ENCODE measurements around the gene KRTAP12-1.

The KRTAP12-1 gene

DNA sequence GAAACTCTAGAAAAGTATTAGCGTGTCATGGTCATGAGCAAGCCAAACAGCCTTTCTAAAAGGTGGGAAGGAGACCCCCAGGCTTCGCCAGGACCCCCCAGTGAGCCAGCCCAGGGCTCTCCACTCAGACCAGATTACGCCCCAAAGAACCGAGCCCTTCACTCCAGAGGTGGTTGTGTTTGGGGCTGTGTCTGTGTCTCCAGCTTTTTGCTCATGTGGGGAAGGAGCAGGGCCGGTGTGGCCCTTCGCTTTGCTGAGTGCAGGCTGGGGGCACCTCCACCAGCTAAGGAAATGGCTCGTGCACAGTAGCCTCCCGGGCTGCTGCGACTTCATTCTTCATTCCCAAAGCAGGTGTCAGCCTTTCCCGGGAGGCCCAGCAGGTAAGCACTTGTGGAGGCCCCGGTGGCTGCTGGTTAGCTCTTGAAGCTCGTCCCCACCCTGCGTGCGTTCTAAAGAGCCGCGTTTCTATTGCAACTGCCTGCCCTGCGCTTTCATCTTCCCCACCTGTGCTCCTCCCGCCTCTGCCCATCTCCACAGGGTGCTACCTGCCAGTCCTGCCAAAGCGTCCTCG, 28.9 kb upstream of the KRTAP12-1 start:
- no peak for DNase-seq

DNA sequence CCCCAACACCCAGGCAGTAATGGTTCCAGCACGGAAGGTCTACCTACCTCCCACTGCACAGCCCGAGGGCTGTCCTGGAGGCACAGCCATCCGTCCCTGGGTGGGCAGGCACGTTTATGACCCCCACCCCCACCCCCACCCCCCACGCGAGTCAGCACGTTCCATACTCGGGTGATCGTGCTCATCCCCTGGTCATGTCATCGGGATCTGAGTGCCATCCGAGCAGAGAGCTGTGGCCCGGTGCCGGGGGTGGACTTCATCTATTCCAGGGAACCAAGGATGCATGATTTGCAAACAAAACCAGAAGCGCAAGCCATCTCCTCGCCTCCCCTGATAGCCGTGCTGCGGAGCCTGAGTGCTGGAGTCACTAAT, 28.3 kb upstream of the KRTAP12-1 start:
- DNase-seq, result no peak

DNA sequence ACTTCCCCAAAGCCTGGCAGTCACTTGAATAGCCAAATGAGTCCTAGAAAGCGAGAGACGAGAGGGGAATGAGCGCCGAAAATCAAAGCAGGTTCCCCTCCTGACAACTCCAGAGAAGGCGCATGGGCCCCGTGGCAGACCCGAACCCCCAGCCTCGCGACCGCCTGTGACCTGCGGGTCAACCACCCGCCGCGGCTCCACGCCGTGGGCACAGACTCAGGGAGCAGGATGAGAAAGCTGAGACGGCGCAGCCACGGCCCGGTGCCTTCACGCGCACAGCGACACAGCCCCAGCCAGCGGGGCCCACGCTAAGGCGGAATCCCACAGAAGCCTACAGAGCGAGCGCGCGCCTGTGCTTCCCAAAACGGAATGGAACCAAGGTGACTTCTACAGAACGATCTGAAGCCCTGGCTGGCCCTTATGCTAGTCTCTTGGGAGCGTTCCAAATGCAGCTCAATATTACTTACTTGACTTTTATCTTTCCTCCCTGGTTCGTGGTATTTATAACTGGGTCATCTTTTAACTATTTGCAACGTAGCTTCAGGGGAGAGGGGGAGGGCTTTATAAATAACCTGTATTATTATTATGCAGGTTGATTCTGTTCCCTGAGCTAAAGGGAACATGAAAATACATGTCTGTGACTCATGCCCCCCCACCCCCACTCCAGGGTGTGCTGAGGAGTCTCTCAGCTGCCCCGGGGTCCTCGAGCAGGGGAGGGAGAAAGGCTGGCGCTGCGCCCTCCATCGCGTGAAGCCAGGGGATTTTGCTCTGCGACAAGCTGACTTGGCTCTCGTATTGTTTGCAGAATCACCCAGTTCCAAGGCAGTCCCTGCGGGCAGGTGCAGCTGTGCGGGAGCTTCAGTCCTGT, 27.7 kb upstream of the KRTAP12-1 start:
- DNase-seq, result no peak

DNA sequence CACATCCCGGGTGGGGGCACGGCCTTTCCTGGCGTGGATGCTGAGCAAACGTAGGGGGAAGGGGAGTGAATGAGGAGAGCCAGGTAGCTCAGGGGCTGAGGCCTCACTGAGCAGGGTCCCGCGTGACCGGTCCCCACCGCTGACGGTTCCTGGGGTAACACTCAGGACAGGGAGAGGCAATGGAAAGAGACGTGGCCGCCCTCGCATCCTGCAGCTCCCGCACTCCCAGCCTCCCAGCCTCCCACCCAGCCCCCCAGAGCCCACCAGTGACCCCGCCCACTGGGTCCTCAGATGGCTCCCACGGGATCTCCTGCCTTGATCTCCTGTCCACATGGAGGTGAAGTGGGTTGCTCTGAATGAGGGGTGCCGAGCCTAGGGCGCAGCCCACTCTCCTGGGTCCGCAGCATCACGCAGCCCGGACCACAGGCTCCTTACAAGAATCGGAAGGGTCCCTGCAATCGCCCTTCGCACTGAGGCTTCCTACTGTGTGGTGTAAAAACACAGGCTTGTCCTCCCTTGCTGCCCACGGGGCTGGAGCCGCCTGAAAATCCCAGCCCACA, 27.0 kb upstream of the KRTAP12-1 start:
- peak; percentile 47 for DNase-seq

DNA sequence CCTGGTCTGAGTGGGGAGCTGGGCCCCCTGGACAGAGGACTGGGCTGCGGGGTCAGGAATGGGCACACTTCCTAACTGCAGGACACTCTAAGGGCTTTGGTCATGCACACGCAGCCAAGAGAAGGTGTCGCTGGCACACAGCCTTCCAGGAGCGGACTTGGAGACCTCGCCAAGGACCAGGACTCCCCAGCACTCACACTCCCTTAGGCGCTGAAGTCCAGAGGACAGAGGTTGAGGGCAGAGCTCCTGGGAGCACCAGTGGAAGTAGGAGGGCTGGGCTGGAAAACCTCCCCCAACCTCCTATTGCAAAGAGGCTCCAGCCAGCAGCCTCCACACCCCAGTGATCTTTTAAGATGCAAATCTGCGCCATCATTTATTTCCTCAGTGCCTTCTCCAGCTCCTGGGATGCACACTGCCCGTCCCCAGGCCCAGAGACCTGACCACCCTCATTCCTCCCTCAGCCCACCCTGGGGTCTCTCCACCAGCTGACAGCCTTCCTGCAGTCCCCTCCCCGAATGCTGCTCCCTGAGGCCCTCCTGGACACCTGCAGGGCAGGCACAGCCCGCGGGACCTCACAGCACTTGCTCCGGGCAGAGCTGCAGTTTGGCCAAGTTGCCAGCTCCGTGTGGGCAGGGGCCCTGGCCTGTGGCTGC, 26.4 kb upstream of the KRTAP12-1 start:
- DNase-seq, result no peak

DNA sequence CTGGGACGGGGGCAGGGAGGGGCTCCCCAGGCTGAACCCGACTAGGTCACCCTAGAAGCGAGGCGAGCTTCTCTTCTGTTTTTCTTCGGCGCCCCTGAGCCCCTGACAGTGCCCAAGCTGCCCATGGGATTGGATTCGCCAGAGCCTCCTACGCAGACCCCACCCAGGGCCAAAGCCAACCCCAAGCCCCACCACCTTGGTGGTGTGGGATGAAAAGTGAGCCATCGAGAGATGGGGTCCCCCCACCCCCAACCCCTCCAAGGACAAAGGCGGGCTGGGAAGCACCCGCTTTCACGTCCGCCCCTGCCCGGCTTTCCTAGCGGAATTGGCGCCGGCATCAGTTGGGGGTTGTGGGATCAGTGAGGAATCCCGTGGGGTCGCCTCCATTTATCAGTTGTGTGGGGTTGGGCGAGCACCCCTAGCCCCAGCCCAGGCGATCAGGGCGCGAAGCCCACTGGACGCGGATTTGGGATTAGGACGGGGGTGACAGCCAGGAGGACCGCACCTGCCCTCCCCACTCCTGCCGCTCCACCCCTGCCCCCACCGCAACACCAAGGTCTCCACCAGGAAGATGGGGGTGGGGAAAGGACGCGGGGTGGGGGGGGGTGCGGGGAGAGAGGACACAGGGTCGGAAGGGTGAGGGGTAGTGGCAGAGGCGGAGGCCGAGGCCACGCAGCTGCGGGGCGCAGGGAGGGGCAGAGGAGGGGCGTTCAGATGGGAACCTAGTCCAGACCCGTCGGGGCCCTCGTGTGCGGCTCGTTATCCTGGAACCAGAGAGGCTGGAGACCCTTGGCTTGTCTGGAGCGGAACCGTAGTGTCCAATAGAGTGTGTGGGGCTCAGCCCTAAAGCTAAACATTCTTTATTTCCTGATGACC, 25.0 kb upstream of the KRTAP12-1 start:
- no peak for DNase-seq

DNA sequence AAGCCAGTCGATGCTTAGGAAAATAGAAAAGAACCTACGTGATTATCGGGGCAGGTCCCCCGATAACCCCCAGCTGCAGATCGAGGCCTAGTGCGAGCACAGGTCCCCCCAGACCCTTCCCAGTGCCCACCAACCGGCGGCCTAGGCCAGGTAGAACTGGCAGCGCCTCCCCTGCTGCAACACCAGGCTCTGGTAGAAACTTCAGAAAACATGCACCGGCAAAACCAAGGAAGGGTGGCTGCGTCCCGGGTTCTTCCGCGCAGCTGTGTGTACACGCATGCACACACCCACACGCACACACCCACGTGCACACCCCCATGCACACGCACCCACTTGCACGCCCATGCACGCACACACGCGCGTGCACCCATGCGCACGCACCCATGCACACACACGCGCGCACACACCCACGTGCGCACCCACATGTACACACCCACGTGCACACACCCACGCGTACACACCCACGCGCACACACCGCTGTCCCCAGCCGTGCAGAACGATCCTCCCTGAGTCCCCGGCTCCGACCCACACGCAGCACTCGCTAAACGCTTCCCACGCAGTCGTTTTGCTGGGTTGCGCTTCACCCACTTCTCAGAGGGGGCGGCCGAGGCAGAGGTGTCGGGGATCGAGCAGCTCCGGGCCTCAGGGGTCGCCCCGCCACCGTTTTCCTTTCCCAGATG, 24.2 kb upstream of the KRTAP12-1 start:
- no peak for DNase-seq

DNA sequence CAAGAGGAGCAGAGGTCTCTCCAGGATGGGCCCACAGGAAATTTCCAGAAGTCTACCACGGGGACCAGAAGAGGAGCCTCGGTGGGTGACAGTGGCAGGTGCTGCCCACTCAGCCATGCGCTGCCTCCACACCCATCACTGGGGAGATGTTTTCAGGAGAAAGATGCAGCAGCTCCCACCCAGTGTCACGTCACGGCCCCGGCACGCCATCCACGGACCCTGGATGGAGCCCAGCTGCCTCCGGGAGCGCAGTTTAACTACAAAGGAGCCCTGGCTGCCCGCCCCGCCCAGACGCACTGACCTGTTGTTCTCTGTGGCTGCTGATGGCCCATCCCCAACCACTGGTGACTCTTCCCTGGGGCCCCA, 22.7 kb upstream of the KRTAP12-1 start:
- no peak for DNase-seq

DNA sequence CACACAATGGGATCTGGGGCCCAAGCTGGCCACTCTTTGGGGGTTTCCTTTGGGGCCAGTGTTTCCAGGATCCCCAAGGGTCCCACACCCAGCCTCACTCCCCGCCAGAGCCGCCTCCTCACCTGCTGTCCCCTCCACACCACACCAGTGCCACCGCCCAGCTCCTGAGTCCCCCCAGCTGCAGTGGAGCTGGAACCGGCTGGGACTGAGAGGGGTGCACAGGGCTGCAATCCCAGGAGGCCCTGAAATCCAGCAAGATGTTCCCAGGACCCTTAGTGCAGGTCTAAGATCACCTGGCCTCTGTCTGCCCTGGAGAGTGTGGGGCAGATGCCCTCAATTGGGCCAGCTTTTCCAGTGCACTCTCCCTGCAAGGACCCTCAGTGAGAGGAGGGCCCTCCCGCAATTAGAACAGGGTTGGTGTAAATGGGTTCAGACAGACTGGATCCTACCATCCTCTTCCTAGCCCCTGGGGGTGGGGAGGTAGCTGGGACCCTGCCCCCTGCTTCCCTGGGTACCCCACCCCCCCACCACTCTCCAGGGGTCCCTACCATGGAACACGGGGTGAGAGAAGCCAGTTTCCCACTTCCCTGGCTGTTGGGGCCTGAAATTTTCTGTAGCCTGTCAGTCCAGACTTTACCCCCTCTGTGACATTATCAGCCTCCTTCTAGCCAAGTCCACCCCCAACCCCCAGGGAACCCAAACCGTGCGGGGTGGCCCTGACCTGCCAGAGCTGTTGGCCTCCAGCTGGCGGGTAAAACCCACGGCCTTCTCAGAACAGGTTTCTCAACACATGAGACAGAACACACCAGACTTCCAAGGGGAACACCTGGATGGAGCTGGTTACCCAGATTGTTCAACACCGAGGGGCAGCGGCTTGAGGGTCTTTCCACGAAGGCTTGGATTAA, 22.0 kb upstream of the KRTAP12-1 start:
- no peak for DNase-seq

DNA sequence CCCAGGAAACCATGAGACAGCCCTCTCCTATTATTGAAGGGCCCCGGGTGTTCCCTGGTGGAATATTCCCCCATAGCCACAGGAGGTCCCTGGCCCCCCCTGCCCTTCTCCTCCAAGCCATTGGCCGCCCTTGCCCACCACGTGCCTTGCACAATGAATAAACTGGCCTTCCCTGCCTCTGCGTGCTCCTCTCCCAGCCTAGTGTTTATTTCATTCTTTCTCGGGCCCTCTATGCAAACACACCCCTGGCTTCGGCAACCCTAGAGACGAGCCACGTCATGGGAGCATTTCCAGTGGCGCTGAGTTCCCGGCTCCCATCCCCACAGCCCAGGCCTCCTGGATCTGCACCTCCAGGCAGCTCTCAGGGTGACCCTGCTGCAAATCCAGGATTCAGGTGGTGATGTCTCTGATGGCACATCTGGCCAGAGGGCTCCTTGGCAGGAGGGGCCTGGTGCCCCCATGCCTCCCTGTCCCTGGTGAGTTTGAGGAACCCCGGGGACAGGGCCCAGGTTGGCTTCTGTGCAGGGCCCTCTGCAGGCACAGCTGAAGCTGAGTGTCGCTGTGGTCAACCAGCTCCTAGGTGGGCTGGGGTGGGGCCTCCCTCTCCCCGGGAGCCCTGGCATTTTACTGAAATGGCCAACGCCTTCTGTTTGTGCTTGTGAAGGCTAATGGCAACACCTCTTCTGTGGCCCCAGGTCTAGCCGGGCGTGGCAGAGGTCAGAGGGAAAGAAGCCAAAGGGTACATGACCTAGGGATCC, 21.2 kb upstream of the KRTAP12-1 start:
- no peak for DNase-seq

DNA sequence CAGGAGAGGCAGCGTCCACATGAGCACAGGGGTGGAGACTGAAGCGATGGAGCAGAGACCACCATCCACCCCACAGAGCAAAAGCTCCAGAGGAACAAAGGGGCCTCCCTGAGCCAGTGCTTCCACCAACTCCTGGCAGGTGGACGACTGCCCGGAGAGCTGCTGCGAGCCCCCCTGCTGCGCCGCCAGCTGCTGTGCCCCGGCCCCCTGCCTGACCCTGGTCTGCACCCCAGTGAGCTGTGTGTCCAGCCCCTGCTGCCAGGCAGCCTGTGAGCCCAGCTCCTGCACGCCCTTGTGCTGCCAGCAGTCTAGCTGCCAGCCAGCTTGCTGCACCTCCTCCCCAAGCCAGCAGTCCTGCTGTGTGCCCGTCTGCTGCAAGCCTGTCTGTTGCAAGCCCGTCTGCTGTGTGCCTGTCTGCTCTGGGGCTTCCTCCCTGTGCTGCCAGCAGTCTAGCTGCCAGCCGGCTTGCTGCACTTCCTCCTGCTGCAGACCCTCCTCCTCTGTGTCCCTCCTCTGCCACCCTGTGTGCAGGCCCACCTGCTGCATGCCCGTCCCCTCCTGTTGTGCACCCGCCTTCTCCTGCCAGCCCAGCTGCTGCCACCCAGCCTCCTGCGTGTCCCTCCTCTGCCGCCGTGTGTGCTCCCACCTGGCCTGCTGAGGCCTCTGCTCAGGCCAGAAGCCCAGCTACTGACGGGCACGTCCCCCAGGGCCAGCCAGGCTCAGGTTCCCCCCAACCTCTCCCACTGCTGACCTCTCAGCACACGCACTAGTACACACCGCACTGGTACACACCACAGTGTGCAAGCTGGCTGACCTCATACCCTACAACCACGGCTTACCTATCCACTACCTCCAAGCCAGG, 20.4 kb upstream of the KRTAP12-1 start:
- no peak for DNase-seq

DNA sequence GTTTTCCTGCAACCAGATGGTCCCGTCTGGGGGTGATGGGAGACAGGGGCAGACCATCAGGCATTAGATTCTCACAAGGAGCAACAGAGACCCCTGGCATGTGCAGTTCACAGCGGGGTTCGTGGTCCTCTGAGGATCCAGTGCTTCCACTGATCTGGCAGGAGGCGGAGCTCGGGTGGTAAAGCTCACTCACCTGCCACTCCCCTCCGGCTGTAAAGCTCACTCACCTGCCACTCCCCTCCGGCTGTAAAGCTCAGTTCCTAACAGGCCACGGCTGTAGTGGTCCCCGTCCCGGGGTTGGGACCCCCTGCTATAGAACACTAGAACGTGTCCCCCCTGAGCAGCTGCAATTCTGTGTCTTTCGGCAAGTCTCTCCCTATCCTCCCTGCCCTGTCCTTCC, 19.6 kb upstream of the KRTAP12-1 start:
- no peak for DNase-seq

DNA sequence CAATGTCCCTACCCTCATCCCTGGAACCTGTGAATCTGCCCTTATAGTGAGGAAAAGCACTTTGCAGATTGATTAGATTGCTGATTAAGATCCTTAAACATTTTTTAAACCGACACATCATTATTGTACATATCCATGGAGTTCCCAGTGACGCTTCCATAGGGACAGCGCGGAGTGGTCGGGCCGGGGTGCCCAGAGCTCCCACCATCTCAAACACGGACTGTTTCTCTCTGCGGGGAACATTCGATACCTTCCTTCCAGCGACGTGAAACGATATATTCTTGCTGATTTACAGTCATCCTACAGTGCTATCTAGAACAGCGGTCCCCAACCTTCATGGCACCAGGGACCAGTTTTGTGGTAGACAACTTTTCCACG, 19.0 kb upstream of the KRTAP12-1 start:
- no peak for DNase-seq

DNA sequence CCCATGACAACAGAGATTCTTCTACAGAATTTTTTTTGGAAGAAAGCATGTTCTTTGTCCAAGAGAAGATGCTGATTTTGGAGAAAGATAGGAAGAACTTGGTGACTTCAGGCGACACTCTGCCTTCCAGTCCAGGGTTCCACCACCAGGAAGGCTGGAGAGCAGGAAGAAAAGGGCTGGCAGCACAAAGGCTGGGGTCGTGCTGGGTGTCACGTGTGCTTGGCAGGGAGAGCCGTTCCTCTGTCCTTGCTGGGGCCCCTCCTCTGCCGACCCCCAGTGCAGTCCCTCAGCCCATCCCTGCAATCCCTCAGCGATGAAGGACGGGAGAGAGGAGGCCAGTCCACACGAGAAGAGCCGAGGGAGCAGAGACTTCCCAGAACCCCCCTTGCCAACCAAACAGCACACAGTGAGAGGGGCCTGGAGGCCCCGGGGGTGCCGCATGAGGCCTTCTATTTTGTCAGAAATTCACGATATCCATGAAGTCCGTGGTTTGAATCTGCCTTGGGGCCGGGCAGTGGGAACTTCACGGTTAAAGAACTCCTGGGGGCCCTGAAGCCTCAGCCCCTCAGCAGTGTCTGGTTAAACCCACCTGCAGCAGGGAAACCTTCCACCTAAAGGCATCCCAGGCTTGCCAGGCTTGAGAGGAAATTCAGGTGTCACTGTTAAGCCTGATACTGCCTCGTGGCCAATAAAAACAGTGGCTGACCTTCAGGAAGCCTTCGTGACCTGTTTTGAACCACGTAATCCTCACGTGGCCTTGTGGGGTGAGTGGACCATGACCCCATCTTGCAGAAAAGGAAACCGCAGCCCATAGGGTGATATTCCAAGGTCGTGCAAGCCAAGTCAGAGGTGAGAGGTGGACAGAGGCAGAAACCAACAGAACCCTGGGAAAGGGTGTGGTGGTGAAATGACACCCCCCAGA, 18.4 kb upstream of the KRTAP12-1 start:
- DNase-seq, result no peak

DNA sequence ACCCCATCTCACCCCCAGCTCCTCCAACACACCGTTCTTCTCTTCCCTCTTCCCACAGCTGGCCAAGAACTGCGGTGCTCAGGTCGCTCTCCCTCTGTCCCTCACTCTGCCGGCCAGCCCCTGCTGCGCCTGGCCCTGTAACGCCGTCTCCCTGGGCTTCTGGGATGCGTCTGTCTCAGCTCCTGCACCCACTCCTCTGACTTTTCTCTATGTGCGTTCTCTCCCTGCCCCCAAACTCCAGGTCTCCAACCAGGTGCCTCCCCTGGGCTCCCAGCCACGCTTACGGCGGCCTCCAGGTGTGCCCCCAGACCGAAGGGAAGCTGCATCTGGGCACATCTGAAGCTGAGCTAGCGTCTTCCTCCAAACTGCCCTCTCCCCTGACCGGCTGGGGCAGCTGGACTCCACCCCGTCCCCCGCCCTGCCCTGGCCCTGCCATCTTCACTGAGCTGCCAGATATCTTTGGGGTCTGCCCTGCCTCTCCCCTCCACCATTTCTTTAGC, 17.6 kb upstream of the KRTAP12-1 start:
- no peak for DNase-seq

DNA sequence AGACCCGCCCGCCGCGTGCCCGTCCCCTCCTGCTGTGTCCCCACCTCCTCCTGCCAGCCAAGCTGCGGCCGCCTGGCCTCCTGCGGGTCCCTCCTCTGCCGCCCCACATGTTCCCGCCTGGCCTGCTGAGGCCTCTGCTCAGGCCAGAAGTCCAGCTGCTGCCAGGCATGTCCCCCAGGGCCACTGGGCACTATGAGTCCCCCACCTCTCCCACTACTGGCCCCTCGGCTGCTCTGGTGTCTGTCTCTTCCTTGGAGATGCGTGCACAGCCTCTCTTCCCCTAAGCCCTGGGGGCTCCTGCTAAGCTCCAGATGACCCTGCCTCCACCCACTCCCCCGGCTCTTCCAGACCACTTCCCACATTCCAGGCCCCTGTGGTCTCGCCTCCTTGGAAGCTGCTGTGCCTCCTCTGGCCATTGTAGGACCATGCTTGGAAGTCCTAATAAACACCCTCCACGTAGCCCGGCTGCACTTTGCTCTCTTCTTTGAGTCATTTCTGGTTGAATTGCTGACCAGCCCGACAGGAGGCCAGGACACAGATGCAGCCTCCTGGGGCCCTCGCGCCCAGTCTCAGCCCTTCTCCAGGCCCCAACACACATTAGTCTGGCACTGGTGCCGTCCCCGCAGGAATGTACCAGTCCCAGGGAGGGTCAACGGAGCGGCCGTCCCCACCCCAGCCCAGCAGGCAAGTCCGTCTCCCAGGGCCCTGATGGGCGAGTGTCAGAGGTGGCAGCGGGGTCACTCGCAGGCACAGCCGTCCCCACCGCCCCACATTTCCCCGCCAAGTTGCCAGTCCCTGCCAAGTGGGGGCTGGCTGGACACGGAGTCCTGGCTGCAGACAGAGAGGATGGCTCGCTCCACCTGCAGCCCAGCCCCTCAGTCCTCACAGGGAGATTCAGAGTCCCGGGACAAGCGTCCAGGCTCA, 16.1 kb upstream of the KRTAP12-1 start:
- DNase-seq, result no peak

All from inflammatory macrophage treated with lipopolysaccharide for 4 hours (primary cell).